SU-DHL-6 (cell line): ENCODE results near the gene PANX2.

Experiments
- EZH2phosphoT487 ChIP-seq: fragments of 200-600 bp; sonication (generic), shearing (Covaris generic); conservative IDR thresholded peaks from 2 replicates; pipeline ENCODE4 v1.6.1; 2018; ENCODE audit warnings: mild to moderate bottlenecking, antibody characterized with exemption, low read length, moderate library complexity, mixed read lengths
- TF ChIP-seq, protein P1 (sequence below): fragments of 200-600 bp; sonication (generic); IDR thresholded peaks from one replicate; pipeline ENCODE4 v1.5.1; 2017; ENCODE audit warnings: antibody characterized with exemption, mild to moderate bottlenecking, low read length, moderate library complexity; ENCODE audit not compliant: insufficient read depth, poor library complexity, severe bottlenecking

DNA sequence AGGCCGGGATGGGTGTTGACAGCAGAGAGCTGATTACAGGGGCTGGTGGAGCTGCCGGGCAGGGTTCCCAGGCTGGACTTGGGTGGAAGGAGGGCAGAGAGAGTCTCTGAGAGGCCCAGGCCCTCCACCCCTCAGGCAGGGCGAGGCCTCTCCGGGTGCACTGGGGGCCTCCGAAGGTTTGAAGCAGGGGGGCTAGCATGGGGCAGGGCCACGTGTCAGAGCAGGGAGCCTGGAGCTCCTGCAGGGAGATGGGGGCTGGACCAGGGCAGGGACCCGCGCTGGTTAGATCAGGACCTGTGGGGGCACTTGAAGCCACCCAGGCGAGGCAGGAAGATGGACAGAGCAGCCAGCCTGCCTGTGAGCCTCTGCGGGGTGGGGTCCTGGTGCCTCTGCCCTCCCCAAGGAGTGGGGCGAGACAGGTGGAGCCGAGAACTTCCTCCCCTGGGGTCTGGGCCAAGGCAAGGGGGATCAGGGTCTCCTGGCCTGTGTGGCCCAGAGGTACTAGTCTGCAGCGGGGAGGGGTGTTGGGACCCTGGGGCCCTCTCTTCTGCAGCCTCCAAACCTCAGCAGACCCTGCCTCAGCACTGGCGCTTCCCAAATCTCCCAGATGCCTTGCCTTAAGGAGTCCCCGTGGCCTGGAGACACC lies 911 bp downstream of the PANX2 start:
- TF ChIP-seq, protein P1, sequence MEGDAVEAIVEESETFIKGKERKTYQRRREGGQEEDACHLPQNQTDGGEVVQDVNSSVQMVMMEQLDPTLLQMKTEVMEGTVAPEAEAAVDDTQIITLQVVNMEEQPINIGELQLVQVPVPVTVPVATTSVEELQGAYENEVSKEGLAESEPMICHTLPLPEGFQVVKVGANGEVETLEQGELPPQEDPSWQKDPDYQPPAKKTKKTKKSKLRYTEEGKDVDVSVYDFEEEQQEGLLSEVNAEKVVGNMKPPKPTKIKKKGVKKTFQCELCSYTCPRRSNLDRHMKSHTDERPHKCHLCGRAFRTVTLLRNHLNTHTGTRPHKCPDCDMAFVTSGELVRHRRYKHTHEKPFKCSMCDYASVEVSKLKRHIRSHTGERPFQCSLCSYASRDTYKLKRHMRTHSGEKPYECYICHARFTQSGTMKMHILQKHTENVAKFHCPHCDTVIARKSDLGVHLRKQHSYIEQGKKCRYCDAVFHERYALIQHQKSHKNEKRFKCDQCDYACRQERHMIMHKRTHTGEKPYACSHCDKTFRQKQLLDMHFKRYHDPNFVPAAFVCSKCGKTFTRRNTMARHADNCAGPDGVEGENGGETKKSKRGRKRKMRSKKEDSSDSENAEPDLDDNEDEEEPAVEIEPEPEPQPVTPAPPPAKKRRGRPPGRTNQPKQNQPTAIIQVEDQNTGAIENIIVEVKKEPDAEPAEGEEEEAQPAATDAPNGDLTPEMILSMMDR, result no peak
- no peak for TF ChIP-seq EZH2phosphoT487
